HG02943 (cell line): ENCODE measurements around the gene ARHGEF3.
"Not testable (repeated sequence)": the region's sequence is repeated elsewhere in the genome, so short reads cannot be mapped to it uniquely, and the experiment has no call there.

Experiments used
- ATAC-seq: cut with Tn5 transposase; IDR thresholded peaks from one replicate; pipeline ENCODE4 v1.9.1; 2021; ENCODE audit warnings: mild to moderate bottlenecking, low read depth, moderate library complexity; ENCODE audit not compliant: unreplicated experiment

The ARHGEF3 gene

GRCh38 chr3:56775445-56775837 is 26.3 kb downstream of the ARHGEF3 start:
- ATAC-seq = no peak

- ATAC-seq = no peak
Measured at GRCh38 chr3:56773986-56774385, 27.8 kb downstream of the ARHGEF3 start.

GRCh38 chr3:56772952-56773938 is 28.5 kb downstream of the ARHGEF3 start:
- no peak for ATAC-seq

GRCh38 chr3:56771376-56771775 is 30.4 kb downstream of the ARHGEF3 start:
- no peak for ATAC-seq

- no peak for ATAC-seq
Measured at GRCh38 chr3:56769116-56769707, 32.5 kb downstream of the ARHGEF3 start.

- ATAC-seq = no peak
Measured at GRCh38 chr3:56764904-56765547, 36.7 kb downstream of the ARHGEF3 start.

- no peak for ATAC-seq
Measured at GRCh38 chr3:56764184-56764583, 37.6 kb downstream of the ARHGEF3 start.

GRCh38 chr3:56763233-56763632 is 38.5 kb downstream of the ARHGEF3 start:
- ATAC-seq = no peak

GRCh38 chr3:56762718-56763117 is 39.0 kb downstream of the ARHGEF3 start:
- no peak for ATAC-seq

- ATAC-seq = no peak
Measured at GRCh38 chr3:56761887-56762651, 39.7 kb downstream of the ARHGEF3 start.

GRCh38 chr3:56761023-56761422 is 40.7 kb downstream of the ARHGEF3 start:
- ATAC-seq = no peak

- no peak for ATAC-seq
Measured at GRCh38 chr3:56759532-56759931, 42.2 kb downstream of the ARHGEF3 start.

GRCh38 chr3:56758539-56758981 is 43.2 kb downstream of the ARHGEF3 start:
- ATAC-seq = peak; percentile 78

- not testable (repeated sequence) for ATAC-seq
Measured at GRCh38 chr3:56758042-56758441, 43.7 kb downstream of the ARHGEF3 start.

GRCh38 chr3:56754741-56755417 is 46.9 kb downstream of the ARHGEF3 start:
- no peak for ATAC-seq

GRCh38 chr3:56753206-56753820 is 48.4 kb downstream of the ARHGEF3 start:
- ATAC-seq = peak; percentile 61

GRCh38 chr3:56751056-56751707 is 50.6 kb downstream of the ARHGEF3 start:
- ATAC-seq = no peak

- ATAC-seq = no peak
Measured at GRCh38 chr3:56748663-56749231, 53.0 kb downstream of the ARHGEF3 start.

- ATAC-seq = no peak
Measured at GRCh38 chr3:56747150-56747549, 54.6 kb downstream of the ARHGEF3 start.
